DMS 273 treated with DMSO at 0.1 percent for 48 hours (cell line): ENCODE results near the gene STK32B.

Experiments used
- DNase-seq: peaks from one replicate; lab custom pipeline; 2025; lab: John Stamatoyannopoulos, UW

The STK32B gene

GRCh38 chr4:5067908-5068307, 16.6 kb downstream of the STK32B start:
- no peak for DNase-seq

DNA sequence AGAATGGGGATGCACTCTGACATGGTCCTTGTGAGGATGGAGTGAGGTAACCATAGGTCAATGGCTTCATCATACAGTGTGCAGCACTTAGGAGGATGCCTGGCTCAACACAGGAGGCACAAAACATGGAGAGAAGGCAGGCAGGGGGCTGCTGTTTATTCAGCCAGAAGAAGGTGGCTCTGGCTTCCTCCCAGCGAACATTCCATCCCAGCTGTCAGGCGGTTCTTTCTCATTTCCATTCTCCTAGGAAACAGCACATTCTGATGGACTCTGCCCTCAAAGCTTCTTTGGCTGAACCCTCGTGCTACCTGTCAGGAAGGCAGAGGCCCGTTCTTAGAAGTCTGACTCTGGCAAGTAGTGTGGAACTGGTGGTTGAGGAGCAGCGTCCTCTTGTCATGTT, 18.6 kb downstream of the STK32B start:
- no peak for DNase-seq

DNA sequence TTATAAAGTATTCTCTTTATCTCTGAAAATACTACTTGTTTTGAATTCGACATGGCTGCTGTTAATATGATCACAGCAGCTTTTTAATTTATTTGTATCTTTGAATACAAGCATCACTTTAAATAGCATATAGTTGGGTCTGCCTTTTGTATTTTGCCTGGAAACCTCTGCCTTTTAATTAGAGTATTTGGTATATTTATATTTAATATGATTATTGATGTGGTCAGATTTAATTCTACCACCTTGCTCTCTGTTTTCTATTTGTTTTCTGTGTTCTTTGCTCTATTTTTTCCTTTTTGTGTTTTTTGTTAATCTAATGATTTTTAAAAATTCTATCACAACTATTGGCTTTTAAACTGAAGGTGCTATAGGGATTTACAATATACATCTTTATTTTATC, 21.7 kb downstream of the STK32B start:
- DNase-seq, result no peak

- no peak for DNase-seq
These were observed 26.7 kb downstream of the STK32B start for GRCh38 chr4:5078009-5078408.

DNA sequence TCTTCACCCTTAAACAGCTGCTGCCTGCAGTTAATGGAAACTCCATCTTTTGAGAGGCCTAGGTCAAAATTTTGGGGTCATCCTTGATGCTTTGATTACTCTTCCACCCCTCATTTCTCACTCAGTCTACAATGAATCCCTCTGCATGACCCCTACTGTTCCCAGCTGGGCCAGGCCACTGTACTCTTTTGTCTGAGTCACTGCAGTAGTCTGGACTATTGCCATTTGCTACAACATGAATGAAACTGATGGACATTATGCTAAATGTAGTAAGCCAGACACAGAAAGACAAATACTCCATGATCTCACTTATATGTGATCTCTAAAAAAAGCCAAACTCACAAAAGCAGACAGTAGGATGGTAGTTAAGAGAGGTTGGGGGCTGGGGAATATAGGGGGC, 28.3 kb downstream of the STK32B start:
- no peak for DNase-seq

DNA sequence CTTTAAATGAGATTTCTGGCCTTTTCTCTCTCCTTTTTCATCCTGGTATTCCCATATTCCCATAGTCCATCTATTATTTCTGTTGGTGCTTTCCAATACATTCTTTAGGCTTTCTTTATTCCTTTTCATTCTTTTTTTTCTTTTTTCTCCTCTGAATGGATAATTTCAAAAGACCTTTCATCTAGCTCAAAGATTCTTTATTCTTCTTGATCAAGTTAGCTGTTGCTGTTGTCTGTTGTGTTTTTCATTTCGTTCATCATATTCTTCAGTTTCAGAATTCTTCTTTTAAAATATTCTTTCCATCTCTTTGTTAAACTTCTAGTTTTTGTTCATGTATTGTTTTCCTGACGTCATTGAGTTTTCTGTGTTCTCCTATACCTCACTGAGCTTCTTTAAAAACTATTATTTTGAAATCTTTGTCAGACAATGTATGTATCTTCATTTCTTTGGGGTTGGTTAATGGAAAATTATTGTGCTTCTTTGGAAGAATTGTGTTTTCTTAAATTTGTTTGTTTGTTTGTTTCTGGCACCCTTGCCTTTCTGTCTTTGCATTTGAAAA, 30.2 kb downstream of the STK32B start:
- no peak for DNase-seq

DNA sequence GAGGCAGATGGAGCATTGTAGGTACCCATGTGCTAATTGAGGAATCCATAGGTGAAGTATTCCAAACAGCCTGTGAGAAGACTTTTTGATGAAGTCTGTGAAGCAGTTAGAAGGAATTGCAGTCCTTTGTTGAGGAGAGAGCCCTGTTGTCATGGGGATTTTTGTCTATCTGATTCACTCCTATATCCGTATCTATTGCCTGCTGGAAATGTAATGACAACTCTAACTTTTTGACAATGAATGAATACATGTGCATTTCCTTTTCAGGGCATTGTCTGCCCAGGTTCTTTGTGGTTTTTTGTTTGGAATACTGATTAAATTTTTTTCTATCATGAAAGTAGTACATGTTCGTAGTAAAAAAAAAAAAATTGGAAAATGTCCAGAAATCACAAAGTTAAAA, 31.1 kb downstream of the STK32B start:
- no peak for DNase-seq

DNA sequence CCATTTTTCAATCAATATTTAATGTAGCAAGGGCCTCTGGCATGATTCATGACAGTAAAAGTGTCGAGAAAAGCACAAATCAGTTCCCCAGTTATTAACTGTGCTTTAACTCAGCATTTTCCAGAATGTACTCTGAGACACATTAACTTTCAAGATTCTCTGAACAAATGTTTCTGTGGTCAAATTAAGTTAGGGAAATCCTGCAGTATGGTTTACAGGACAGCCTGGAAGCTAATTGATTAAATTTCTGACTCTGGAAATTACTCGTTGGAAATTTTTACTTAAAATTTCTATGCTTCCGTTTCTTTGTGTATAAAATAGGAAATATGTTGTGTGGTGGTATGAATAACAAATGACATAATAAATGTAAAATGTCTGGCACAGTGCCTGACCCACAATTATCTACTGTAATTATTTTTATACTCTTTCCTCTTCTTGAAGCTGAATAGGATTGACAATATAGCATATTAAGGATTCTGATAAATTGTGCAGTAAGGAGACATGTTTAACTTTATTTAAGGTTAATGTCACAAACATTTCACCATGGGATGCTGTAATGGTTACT, 33.7 kb downstream of the STK32B start:
- DNase-seq, result no peak

DNA sequence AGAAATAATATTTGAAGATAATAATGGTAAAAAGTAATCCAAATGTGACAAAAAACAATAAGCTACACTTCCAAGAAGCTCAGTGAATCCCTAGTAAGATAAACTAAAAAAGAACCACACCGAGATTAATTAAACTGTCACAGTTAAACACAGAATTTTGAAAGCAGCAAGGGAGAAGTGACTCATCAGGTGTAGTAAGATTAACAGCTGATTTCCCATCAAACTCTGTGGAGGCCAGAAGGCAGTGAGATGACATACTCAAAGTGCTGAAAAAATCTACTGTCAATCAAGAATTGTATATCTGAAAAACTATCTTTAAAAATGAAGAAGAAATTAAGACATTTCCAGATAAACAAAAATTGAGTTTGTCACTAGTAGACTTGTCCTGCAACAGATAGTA, 35.3 kb downstream of the STK32B start:
- DNase-seq, result no peak

DNA sequence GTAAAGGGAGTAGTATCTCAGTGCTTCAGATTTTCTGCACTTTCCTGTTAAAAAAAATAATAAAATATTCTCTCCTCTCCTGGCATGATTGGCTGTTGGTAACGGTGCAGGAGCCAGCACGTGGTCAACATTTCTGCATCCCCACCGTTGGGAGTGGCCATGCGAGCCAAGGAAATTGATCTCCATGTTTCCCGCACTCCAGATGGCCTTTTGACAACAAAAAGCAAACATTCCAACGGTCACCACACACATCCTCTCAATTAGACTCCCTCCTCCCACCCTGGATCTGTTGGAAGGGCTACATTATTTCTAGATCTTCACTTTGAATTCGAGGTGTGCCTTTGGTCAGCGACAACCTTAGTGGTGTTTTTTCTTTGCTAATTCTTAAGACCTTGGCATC, 45.0 kb downstream of the STK32B start:
- peak; percentile 14 for DNase-seq

- no peak for DNase-seq
These were observed 46.9 kb downstream of the STK32B start for GRCh38 chr4:5098176-5098575.

GRCh38 chr4:5100336-5100735, 49.1 kb downstream of the STK32B start:
- no peak for DNase-seq

GRCh38 chr4:5100986-5101385, 49.7 kb downstream of the STK32B start:
- DNase-seq, result no peak

DNA sequence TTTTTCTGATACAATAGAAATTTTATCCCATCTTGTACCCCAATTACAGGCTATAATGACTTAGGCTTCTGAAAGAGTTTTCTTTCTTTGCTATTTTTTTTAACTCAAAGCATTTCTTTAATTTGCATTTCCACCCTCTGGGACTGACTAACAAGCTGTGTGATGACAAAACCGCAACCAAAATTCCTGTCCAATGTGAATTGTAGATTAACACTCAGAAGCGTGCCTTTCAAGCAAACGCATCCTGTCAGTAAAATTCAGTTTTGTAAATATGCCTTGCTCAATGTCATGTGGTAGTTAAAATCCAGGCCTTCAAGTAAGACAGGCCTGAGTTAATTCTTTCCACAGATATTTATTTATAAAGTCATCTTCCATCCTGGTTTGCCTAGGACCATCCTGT, 50.3 kb downstream of the STK32B start:
- no peak for DNase-seq

GRCh38 chr4:5110901-5111300, 59.6 kb downstream of the STK32B start:
- peak; percentile 16 for DNase-seq

DNA sequence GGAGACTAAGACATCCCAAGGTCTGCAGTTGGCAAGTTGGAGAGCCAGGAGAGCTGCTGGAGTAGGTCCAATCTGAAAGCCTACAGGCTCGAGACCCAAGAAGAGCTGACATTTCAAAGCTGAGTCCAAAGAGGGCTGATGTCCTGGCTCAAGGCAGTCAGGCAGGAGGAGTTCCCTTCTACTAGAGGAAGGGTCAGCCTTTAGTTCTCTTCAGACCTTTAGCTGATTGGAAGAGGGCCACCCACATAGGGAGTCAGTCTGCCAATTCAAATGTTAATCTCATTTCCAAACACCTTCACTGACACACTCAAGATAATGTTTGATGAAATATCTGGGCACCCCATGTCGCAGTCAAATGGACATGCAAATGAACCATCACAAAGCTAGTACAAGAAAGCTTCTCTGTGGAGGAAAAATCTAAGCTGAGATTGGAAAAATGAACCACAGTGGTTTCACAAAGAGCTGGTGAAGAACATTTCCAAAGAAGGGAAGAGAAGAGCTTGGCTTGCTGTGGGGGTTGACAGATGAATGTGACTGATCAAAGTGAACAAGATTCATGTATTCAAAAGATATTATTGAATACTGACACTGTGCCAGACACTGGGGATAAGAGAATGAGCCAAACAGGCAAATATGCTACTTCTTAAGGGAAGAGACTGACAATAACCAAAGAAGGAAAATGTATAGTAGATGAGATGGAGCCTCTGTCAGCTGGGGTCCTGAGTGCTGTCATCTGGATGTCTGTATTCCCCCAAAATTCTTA, 61.2 kb downstream of the STK32B start:
- DNase-seq, result no peak

- DNase-seq, result no peak
These were observed 63.7 kb downstream of the STK32B start for GRCh38 chr4:5114950-5115349.

- DNase-seq, result no peak
These were observed 67.0 kb downstream of the STK32B start for GRCh38 chr4:5118091-5118786.

- DNase-seq, result peak; percentile 29
These were observed 67.9 kb downstream of the STK32B start for GRCh38 chr4:5118994-5119835.

- no peak for DNase-seq
These were observed 68.8 kb downstream of the STK32B start for GRCh38 chr4:5120067-5120466.

GRCh38 chr4:5120468-5120867, 69.2 kb downstream of the STK32B start:
- no peak for DNase-seq

DNA sequence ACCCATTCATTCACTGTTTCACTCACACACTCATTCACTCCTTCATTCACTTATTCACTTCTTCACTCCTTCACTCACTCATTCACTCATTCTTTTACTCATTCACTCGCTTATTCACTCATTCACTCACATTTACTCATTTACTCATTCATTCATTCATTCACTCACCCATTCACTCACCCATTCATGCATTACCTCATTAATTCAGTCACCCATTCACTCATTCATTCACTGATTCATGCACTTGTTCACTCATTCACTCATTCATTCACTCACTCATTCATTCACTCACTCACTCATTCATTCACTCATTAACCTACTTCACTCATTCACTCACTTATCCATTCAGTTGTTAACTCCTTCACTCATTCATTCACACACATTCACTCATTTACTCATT, 70.8 kb downstream of the STK32B start:
- DNase-seq, result no peak
